GM10248 (cell line): ENCODE results near the gene CXCL10.
A peak's percentile ranks its signal among the peaks of the same experiment; 100 is the strongest.

ENCODE experiments used
- CTCF ChIA-PET: fragments of 300-600 bp; sonication (Branson Sonifier 250); formaldehyde crosslinking; extraction: SDS; loops from one replicate; lab custom pipeline; 2021; ENCODE audit warnings: antibody characterized with exemption; lab: Yijun Ruan, JAX
- POLR2A ChIA-PET: fragments of 350-650 bp; sonication (Branson Sonifier 250); formaldehyde crosslinking; extraction: SDS; loops from one replicate; lab custom pipeline; 2020; ENCODE audit warnings: antibody characterized with exemption; lab: Yijun Ruan, JAX
- DNase-seq: peaks from one replicate; pipeline ENCODE4 v3.0.0; 2012; ENCODE audit errors: extremely low spot score
- TF ChIP-seq, protein P1 (sequence below): IDR thresholded peaks from 2 replicates; pipeline ENCODE4 v1.5.1; 2012; ENCODE audit warnings: mild to moderate bottlenecking, low read depth; ENCODE audit errors: extremely low read depth, missing control alignments, control extremely low read depth

The CXCL10 gene

DNA sequence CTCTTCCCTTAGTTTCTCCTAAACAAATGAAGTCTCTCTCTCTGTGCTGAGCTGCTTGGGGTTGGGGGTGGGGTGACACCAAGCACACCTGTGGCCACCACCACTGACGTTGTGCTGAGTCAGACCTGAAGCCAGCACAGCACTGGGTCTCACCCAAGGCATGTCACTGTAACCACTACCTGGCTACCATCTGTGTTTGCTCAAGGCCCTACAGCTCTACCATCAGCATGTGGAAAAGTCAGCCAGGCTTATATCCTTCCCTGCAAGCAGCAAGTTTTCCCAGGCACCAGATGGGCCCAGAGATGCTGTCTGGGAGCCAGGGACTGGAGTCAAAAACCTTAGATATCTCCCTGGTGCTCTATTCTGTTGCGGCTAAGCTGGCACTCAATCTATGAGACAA is 6.9 kb downstream of the CXCL10 start:
- ChIA-PET POLR2A (no interaction called here), CTCF (interaction anchor here (1.4 to 2.4 kb wide), 3 partner anchors 9 to 120 kb away, joined by 3 to 11 read pairs (median 7); no protein-coding TSS in a partner anchor)
- TF ChIP-seq, protein P1, sequence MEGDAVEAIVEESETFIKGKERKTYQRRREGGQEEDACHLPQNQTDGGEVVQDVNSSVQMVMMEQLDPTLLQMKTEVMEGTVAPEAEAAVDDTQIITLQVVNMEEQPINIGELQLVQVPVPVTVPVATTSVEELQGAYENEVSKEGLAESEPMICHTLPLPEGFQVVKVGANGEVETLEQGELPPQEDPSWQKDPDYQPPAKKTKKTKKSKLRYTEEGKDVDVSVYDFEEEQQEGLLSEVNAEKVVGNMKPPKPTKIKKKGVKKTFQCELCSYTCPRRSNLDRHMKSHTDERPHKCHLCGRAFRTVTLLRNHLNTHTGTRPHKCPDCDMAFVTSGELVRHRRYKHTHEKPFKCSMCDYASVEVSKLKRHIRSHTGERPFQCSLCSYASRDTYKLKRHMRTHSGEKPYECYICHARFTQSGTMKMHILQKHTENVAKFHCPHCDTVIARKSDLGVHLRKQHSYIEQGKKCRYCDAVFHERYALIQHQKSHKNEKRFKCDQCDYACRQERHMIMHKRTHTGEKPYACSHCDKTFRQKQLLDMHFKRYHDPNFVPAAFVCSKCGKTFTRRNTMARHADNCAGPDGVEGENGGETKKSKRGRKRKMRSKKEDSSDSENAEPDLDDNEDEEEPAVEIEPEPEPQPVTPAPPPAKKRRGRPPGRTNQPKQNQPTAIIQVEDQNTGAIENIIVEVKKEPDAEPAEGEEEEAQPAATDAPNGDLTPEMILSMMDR = no peak
- DNase-seq = no peak

DNA sequence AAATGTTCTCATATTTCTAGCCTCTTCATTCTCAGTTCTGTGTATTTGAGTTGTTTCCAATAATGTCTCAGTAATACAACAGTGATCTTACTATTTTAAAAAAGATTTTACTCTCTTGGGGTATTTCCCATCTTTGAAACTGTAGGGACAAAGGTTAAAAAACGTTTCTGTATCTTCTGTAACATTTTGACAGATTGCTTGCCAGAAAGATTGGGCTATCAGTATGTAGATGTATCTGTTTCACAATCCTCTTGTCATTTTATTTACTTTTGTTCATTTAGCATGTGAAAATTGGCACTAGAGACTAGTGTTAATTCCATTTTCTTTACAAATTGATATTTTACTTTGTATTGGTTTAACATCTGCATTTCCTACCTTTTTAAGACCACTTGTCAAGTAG is 9.8 kb downstream of the CXCL10 start:
- POLR2A ChIA-PET = no interaction called here
- CTCF ChIA-PET = interaction anchor here (0.9 to 2.8 kb wide), 3 partner anchors 18 to 22 kb away, joined by 3 to 8 read pairs (median 3); no protein-coding TSS in a partner anchor

DNA sequence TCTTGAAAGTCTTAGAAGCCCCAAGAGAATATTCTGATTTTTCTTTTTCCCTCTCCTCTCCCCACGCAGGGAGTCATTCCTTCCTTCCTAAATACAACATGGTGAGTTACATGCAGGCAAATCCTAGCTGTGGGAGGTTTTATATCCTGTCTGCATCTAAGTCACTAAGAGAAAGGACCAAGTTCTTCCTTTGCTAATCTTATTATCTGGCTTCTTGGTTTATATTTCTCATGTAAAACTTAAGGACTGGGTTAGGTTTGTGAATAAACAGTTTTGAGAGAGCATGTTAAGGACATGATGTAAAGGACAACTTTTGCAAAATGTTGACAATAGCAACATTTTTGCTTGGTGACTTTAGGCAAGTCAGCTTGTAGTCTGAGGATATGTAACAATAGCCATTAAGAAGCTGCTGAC is 10.9 kb downstream of the CXCL10 start:
- ChIA-PET CTCF (interaction anchor here (1.0 to 2.8 kb wide), 4 partner anchors 13 to 20 kb away, joined by 3 to 8 read pairs (median 4); no protein-coding TSS in a partner anchor), POLR2A (no interaction called here)
- DNase-seq = no peak
- TF ChIP-seq, protein P1 = no peak

More for the DNA sequence above, 9.8 kb downstream of the CXCL10 start:
- DNase-seq = no peak
- TF ChIP-seq, protein P1 = no peak

DNA sequence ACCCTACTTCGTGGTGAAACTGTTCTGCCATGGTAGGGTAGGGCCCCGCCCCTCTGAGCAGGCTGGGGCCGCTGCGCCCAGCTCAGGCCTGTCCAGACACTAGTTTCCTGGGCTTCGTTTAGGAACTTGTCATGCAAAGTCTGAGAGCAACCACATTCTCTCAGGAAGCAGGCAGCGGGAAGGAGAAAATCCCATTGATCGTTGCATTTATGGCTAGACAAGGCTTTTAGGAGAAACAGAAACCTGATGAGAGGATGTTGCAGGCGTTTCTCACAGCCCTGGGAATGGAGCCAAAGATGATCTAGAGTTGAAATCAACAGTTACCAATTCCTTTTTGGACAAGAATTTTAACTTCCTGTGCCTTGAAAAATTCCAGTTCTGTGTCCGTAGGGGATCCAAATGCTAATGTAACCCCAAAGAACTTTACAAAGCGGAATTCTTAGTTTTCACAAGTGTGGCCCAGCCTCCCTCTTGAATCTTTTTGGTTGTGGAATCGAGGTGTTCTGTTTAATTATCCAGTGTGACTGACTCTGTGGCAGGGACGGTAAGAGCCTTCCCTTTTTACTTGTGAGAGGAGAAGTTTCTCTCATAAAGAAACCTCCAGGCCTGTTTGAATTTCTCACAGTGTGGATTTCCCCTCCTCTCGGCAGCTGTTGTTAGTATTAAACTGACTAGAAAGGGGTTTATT is 11.5 kb downstream of the CXCL10 start:
- ChIA-PET CTCF (interaction anchor here (1.0 to 2.8 kb wide), 3 partner anchors 12 to 16 kb away, joined by 3 to 8 read pairs (median 5); no protein-coding TSS in a partner anchor), POLR2A (no interaction called here)
- peak; percentile 75 for DNase-seq
- TF ChIP-seq, protein P1 = no peak

DNA sequence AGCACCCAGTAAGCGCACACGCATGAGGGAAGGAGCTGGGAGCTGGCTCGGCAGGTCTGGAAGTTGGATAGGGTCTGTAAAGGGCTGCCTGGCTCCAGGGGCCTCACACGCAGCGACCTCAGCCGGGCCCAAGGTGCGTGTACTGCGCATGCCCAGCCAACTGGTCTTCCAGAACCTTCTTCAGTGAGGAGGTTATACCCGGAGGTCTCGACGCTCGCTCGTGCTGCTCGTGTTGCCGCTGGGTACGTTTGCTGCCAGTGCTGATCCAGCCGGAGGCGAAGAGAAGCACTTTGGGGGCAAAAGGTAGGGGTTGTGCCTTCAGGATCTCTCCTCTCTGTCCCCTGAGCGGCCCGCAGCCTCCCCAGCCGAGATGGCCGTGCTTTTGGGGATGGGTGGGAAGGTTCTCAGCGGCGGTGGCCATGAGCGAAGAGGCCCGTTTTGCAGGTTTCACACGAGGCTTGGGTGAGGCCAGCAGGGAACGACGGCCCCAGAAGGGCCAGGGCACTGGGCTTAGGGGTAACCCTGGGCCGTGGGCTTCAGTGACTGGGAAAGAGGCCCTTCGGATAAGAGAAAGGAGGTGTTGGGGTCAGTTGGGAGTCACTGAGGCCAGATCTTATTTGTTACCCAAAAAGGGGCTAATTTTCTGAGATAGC is 12.2 kb downstream of the CXCL10 start:
- DNase-seq = no peak
- CTCF ChIA-PET = interaction anchor here (2.8 kb wide), 1 partner anchor 15 kb away, joined by 8 read pairs; no protein-coding TSS in a partner anchor

DNA sequence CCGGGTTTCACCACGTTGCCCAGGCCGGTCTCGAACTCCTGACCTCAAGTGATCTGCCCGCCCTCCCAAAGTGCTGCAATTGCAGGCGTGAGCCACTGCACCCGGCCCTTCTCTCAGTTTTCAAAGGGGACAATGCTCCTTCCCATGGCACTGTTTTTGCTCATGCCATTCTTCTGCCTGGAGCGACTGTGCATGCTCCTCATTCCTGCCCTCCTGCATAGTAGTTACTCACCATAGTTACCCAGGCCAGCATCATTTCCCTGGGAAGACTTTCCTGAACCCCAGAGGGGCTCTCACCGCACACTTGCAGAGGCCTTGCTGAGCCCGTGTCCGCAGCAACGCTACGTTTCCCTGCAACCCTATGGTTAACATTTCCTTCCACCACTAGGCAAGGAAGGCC is 12.7 kb downstream of the CXCL10 start:
- DNase-seq = no peak
- ChIA-PET CTCF (interaction anchor here (1.6 to 2.7 kb wide), 3 partner anchors 14 to 94 kb away, joined by 4 to 13 read pairs (median 6); no protein-coding TSS in a partner anchor), POLR2A (no interaction called here)
- TF ChIP-seq, protein P1 = no peak

More for the DNA sequence above, 12.2 kb downstream of the CXCL10 start:
- TF ChIP-seq, protein P1 = no peak
- POLR2A ChIA-PET = no interaction called here
